IMR-90 (cell line): Measurements from ENCODE around the gene POU2F1. TPM values are rescaled to one million over a fixed set of nuclear protein-coding genes. Genes with fewer than 3 reads are reported as not detected.
"Not testable (repeated sequence)": the region's sequence is repeated elsewhere in the genome, so short reads cannot be mapped to it uniquely, and the experiment has no call there.

Experiments used
- ATAC-seq: fragments of 200-7000 bp; cut with Tn5 transposase; 2 replicates; pipeline ENCODE4 v1.9.1; 2020; ENCODE audit warnings: low read depth, mild to moderate bottlenecking, moderate library complexity
- BruUV-seq: library from RNA; stranded (reverse); fragments of 400-500 nt; replicated peaks from 2 replicates; lab custom pipeline; 2021; lab: Mats Ljungman, UMichigan
- CTCF ChIA-PET: fragments of 300-600 bp; formaldehyde crosslinking; extraction: SDS; loops from one replicate; lab custom pipeline; 2021; ENCODE audit warnings: antibody characterized with exemption; lab: Yijun Ruan, JAX
- POLR2A ChIA-PET: fragments of 300-600 bp; sonication (Branson Sonifier 250); formaldehyde crosslinking; loops from one replicate; lab custom pipeline; 2022; ENCODE audit warnings: antibody characterized with exemption; ENCODE audit not compliant: unreplicated experiment; lab: Charles Lee
- DNase-seq: peaks from one replicate; pipeline ENCODE4 v3.0.0; 2013
- H2AFZ ChIP-seq: replicated peaks from 2 replicates; pipeline ENCODE3; 2013; ENCODE audit warnings: low read length, mild to moderate bottlenecking; ENCODE audit not compliant: poor library complexity
- H2AK5ac ChIP-seq: 2 replicates; pipeline ENCODE4 v1.6.1; 2013; ENCODE audit warnings: low read depth, low read length, inconsistent platforms
- H2AK9ac ChIP-seq: replicated peaks from 2 replicates; pipeline ENCODE3; 2013; ENCODE audit warnings: mild to moderate bottlenecking, low read depth, low read length, moderate library complexity; ENCODE audit not compliant: poor library complexity
- H2BK120ac ChIP-seq: 2 replicates; pipeline ENCODE4 v1.6.1; 2013; ENCODE audit warnings: low read depth, low read length, inconsistent platforms
- H2BK15ac ChIP-seq: 3 replicates; pipeline ENCODE4 v1.6.1; 2013; ENCODE audit warnings: low read depth, low read length, inconsistent platforms
- H2BK20ac ChIP-seq: 2 replicates; pipeline ENCODE4 v1.6.1; 2013; ENCODE audit warnings: low read depth, mild to moderate bottlenecking, inconsistent platforms, low read length, moderate library complexity
- H2BK5ac ChIP-seq: 2 replicates; pipeline ENCODE4 v1.6.1; 2013; ENCODE audit warnings: mild to moderate bottlenecking, low read depth, low read length, inconsistent platforms; ENCODE audit not compliant: poor library complexity, severe bottlenecking
- H3K14ac ChIP-seq: replicated peaks from 2 replicates; pipeline ENCODE4 v1.6.1; 2013; ENCODE audit warnings: low read depth, low read length, inconsistent platforms
- H3K18ac ChIP-seq: 2 replicates; pipeline ENCODE4 v1.6.1; 2013; ENCODE audit warnings: low read depth, low read length, control low read depth
- H3K23ac ChIP-seq: 2 replicates; pipeline ENCODE4 v1.6.1; 2013; ENCODE audit warnings: low read depth, low read length, inconsistent platforms
- H3K27ac ChIP-seq: 2 replicates; pipeline ENCODE4 v1.5.1; 2013; ENCODE audit warnings: mild to moderate bottlenecking, control low read depth, low read length; ENCODE audit not compliant: insufficient read depth
- H3K27me3 ChIP-seq: 2 replicates; pipeline ENCODE4 v1.6.1; 2013; ENCODE audit warnings: low read length; ENCODE audit not compliant: control insufficient read depth, insufficient read depth
- H3K36me3 ChIP-seq: 2 replicates; pipeline ENCODE4 v1.6.1; 2013; ENCODE audit warnings: low read length, mixed read lengths; ENCODE audit not compliant: control insufficient read depth, insufficient read depth
- H3K4ac ChIP-seq: 2 replicates; pipeline ENCODE4 v1.6.1; 2013; ENCODE audit warnings: low read depth, low read length, inconsistent platforms
- H3K4me1 ChIP-seq: 2 replicates; pipeline ENCODE4 v1.6.1; 2013; ENCODE audit warnings: low read length, mixed read lengths; ENCODE audit not compliant: control insufficient read depth, insufficient read depth
- H3K4me2 ChIP-seq: 2 replicates; pipeline ENCODE4 v1.6.1; 2013; ENCODE audit warnings: low read depth, mild to moderate bottlenecking, control low read depth, low read length, moderate library complexity
- H3K4me3 ChIP-seq: 2 replicates; pipeline ENCODE4 v1.5.1; 2013; ENCODE audit warnings: low read depth, mild to moderate bottlenecking, control low read depth, low read length, moderate library complexity; ENCODE audit not compliant: insufficient read depth
- H3K56ac ChIP-seq: 2 replicates; pipeline ENCODE4 v1.6.1; 2013; ENCODE audit warnings: low read length, inconsistent platforms; ENCODE audit not compliant: insufficient read depth; ENCODE audit errors: extremely low read depth
- H3K79me1 ChIP-seq, 2 experiments: 2 replicates each; pipeline ENCODE4 v1.6.1; 2013; ENCODE audit warnings: low read length in 2 of 2, inconsistent platforms in 1 of 2, low read depth in 1 of 2
- H3K9ac ChIP-seq: 2 replicates; pipeline ENCODE4 v1.6.1; 2013; ENCODE audit warnings: low read depth, low read length, control low read depth
- H3K9me1 ChIP-seq: 2 replicates; pipeline ENCODE4 v1.6.1; 2013; ENCODE audit warnings: low read length, inconsistent platforms; ENCODE audit not compliant: insufficient read depth
- H3K9me3 ChIP-seq: 2 replicates; pipeline ENCODE4 v1.6.1; 2013; ENCODE audit warnings: low read length; ENCODE audit not compliant: control insufficient read depth, insufficient read depth
- H4K20me1 ChIP-seq: 2 replicates; pipeline ENCODE4 v1.6.1; 2013; ENCODE audit warnings: low read length, inconsistent platforms; ENCODE audit not compliant: insufficient read depth
- H4K5ac ChIP-seq: 2 replicates; pipeline ENCODE4 v1.6.1; 2013; ENCODE audit warnings: mild to moderate bottlenecking, low read depth, low read length, control low read depth
- H4K8ac ChIP-seq, 2 experiments: 2 replicates each; pipeline ENCODE4 v1.6.1; 2013; ENCODE audit warnings: low read depth in 2 of 2, low read length in 2 of 2, control low read depth in 1 of 2, inconsistent platforms in 1 of 2
- H4K91ac ChIP-seq: 2 replicates; pipeline ENCODE4 v1.6.1; 2013; ENCODE audit warnings: low read depth, low read length, inconsistent platforms; ENCODE audit not compliant: insufficient read depth
- WGBS, 2 experiments: methylation state at CpG; one replicate each; pipeline versions ENCODE4 v1.1.5 to v1.1.7; 2013; ENCODE audit warnings: missing lambda C conversion rate in 2 of 2; ENCODE audit not compliant: insufficient read length in 1 of 2; ENCODE audit errors: extremely low coverage in 2 of 2; 5-methylcytosine and 5-hydroxymethylcytosine counted together
- dilution Hi-C: fragments of 300-500 bp; cut with HindIII; formaldehyde crosslinking; loops from one replicate; pipeline ENCODE4 v1.14.3; 2018; ENCODE audit warnings: low sequenced_read_pairs; ENCODE audit not compliant: unreplicated experiment
- in situ Hi-C: fragments of 300-500 bp; cut with MboI; formaldehyde crosslinking; loops from 3 replicates; pipeline ENCODE4 v1.14.3; 2019; ENCODE audit warnings: low sequenced_read_pairs, inconsistent platforms, mixed read lengths
- intact Hi-C: fragments of 100-400 bp; cut with micrococcal nuclease; formaldehyde crosslinking; loops from 2 replicates; pipeline ENCODE4 v1.10.0; 2022
- polyA plus RNA-seq, 3 experiments: library from polyadenylated mRNA; depleted of rRNA; stranded (reverse); fragments of >200 nt; gene quantifications; 2 replicates each; pipeline ENCODE4 v1.2.3, GENCODE V29; 2012; ENCODE audit warnings: low replicate concordance in 1 of 3
- total RNA-seq: library from RNA; depleted of rRNA; stranded (reverse); fragments of >200 nt; gene quantifications from 2 replicates; pipeline ENCODE4 v1.2.3, GENCODE V29; 2012

The POU2F1 gene
- total and polyA plus RNA-seq, 2 of the 4 experiments (the other 2 are of a cell fraction), result 1.2 to 3.4 TPM

DNA sequence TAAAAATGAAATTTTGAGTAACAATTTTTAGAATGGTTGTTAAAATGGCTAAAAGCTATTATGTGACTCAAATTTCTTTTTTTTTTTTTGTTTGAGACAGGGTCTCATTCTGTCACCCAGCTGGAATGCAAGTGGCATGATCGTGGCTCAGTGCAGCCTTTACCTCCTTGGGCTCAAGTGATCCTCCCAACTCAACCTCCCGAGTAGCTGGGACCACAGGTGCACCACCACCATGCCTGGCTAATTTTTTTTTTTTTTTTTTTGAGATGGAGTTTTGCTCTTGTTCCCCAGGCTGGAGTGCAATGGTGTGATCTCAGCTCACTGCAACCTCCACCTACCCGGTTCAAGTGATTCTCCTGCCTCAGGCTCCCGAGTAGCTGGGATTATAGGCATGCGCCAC, 24.5 kb downstream of the POU2F1 start:
- H2BK5ac ChIP-seq, H3K9ac ChIP-seq, intact Hi-C loops, H3K56ac ChIP-seq, H3K9me1 ChIP-seq, ATAC-seq, H4K8ac ChIP-seq, H2AK9ac ChIP-seq, H3K4me2 ChIP-seq, H3K27ac ChIP-seq, H4K20me1 ChIP-seq, H3K23ac ChIP-seq, H3K4ac ChIP-seq, H3K36me3 ChIP-seq, H3K18ac ChIP-seq, H2BK20ac ChIP-seq, H3K14ac ChIP-seq, DNase-seq, BruUV-seq, H3K4me3 ChIP-seq, H2AFZ ChIP-seq, in situ Hi-C loops, H2BK120ac ChIP-seq, H2BK15ac ChIP-seq, H3K4me1 ChIP-seq, H4K91ac ChIP-seq, H4K5ac ChIP-seq, H3K27me3 ChIP-seq, H2AK5ac ChIP-seq, H3K9me3 ChIP-seq, dilution Hi-C loops, CTCF ChIA-PET, POLR2A ChIA-PET: not testable (repeated sequence)
- WGBS, 2 experiments, result no CpG with 5 or more reads among the region's 5 CpGs
- peaks cover 10 to 21% of the 10 kb centered on the region in 2 experiments for H3K79me1 ChIP-seq
